ENCODE measurements around the gene ERG.
A peak's percentile ranks its signal among the peaks of the same experiment; 100 is the strongest.

ERG gene

DNA sequence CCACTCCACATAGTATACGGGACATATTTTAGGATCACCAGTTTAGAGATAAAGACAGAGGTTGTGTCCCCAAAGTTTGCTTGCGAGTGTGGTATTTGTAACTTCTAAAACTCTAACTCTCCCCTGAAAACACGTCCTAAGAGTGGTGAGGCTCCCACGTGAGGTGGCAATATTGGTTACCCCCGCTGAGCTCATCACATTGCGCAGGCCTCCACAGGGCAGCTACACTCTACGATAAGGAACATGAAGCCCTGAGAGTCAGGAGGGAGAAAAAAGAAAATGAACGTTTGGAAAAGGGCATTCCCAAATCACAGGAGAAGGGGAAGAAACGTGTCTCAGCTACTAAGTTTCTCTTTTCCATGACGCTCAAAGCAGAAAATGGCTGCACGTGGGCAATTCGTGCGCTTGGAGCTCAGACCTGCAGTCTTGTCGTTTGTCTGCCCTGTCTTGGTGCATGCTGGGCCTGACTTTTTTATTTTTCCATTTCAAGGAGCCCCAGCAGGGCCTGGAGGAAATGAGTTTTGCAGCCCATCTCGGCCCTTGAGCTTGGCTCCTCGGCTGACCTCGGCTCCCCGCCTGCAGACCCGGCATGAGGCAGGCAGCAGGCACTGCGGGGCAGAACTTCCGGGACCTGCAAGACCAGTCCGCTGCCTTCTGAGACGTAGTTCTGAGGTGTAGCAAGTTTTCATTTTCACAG is 25.7 kb downstream of the ERG start:
- DNase-seq: no peak

DNA sequence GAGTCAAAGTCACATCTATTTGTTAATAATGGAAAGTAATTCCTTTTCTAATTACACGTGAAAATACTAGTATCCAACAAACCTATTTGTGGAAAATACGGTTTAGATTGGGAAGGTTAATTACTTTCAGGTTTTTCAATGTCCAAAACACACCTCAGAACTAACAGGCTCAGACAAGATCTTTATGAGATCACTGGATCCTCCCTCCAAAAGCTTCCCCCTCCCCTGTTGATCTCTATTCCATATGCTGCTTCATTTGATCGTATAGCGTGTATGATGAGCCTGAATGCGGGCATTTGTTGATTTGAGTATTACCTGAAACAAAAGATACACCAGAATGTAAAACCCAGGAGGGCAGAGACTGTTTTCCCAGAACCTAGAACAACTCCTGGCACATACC is 26.5 kb downstream of the ERG start:
- no peak for DNase-seq

DNA sequence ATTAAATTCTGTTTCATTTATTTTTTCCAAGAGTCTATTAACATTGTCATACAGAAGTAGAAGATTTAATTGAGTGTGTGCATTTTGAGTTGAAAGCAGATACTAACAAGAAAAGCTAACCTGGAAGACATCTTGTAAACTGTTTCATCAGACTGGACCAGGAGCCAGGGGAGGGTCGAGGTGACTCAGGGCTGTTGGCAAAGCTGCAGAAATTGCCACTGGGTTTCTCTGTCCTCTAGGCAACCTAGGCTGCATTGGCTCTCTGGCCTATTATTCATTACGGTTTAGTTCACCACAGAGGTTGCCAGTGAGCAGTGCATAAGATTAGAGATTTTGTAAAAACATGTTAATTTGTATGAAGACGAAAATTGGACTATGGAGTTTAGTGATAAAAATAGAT is 27.5 kb downstream of the ERG start:
- no peak for DNase-seq

DNA sequence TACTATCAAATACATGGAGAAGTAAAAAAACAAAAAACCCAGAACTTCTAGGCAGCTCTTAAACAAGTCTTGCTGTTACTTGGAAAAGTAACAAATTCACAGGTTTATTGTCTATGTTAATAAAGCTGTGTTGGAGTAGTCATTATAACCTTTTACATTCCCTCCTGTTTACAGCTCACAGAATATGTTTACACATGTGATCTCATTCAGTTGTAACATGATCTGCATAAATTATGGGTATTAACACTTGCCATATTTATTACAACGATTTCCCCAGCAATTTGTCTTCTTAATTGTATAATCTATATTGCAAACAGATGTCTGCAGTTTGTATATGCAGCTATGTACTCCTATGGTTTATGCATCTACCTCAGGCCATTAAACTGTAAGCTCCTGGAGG is 28.6 kb downstream of the ERG start:
- DNase-seq: no peak

DNA sequence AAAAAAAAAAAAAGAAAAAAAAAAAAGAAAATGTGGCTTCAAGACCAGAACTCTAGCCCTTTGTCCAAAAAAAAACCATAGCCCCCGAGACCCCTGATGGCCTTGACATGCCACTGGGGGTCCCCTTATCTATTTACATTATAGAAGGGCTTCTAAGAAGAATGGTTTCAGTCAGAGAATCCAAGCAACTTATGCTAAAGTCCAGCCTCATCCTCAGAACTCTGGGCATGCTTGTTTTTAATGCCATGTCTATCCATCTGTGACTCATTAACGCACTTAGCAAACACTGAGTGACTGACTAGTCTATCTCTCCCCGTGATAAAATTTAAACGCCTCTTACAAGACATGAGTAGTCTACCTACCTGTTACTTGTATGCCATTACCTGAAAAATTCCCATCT is 29.3 kb downstream of the ERG start:
- no peak for DNase-seq

DNA sequence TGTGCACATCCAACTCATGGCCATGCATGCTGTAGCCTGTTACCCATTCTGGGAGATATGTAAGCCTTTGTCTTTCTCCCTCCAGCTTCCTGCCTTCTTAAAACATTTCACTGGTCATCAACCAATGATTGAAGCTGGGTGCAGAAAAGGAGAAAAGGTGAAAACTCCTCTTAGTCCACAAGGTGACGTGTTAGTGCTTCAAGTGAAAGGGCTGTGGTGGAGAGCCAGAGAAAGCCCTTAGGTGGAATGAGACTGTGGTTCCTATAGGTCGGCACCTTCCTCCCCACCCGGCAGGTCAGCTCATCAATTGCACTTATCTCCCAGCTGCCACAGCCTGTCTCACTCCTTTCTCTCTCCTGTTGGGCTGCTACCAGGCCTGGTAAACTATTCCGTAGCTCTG is 30.4 kb downstream of the ERG start:
- no peak for DNase-seq

DNA sequence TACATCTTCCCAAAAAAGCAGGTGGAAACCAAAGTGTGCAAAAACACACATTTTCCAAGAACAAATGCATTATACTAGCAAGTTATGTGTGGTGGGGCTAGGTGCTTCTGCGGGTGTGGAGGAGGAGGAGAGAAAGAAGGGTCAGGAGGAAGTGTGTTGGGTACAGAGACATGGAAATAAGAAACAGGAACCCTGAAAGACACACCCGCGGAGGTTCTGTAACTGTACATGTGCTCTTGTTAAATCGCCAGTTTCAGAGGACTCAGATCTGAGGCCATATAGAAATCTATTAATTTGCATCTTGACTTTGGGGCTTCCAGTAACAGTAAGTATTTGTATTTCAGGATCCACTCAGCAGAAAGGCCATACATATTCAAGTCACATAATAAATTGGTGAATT is 30.9 kb downstream of the ERG start:
- no peak for DNase-seq

DNA sequence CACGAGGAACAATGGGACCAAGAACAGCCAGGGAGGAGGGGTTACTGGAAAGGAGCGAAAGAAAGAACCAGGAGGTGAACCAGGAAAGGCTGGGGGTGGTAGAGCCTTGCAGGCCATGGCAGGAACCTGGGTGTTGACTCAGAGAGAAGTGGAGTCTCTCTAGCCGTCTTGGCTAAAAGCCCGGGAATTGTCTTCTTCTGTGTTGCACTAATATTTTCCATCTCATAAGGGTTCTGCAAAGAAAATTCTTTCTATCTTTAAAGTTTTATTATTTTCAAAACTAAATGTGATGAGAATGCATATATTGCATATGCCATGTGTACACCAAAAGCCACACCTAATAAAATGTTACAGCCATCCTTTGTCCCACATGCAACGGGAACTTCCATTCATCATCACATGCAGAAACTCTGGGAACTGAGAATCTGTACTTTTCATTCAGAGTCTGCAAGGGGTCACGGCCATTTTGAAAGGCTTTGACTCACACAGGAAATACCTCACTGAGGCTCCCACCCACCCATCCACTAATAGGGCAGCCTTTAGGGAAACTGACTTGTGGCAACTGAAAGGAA is 38.0 kb downstream of the ERG start:
- DNase-seq: no peak

GRCh38 chr21:38459490-38459889 is 38.8 kb downstream of the ERG start:
- DNase-seq: no peak

GRCh38 chr21:38455403-38455802 is 42.9 kb downstream of the ERG start:
- no peak for DNase-seq

DNA sequence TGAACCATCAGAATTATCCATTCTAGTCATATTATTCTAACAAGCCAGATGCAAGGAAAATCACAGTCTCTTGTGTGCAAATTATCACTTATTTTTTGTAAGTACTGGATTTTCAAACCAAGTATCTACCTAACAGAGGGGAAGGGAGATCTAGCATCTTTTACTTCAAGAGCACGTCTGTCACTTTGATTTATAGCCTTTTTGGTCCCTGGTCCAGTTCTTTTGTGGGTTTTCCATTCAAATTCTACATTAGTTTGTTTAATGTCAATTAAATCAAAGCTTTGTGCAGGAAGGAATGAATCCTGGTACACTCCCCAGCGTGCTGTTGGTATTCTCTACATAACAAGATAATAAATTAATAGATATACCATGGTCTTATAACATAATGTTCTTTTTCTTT is 43.6 kb downstream of the ERG start:
- no peak for DNase-seq

DNA sequence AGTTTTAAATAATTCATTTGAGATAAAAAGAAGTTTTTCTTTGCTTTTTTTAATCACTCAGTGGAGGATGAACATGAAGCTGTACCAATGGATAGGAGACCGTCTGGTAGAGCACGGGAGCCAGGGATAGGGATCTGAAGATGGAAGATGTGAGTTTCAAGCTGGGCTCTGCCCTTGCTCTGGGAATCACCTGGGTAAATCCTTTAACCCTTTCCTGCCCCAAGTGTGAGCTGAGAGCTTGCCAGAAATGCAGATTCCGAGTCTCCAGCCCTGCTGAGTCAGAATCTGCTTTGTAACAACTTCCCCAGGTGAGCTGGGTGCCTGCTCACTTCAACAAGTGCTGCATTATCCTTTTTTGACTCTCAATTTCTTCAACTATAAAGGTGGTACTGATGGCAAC is 44.1 kb downstream of the ERG start:
- no peak for DNase-seq

GRCh38 chr21:38448671-38449385 is 49.4 kb downstream of the ERG start:
- DNase-seq: no peak

DNA sequence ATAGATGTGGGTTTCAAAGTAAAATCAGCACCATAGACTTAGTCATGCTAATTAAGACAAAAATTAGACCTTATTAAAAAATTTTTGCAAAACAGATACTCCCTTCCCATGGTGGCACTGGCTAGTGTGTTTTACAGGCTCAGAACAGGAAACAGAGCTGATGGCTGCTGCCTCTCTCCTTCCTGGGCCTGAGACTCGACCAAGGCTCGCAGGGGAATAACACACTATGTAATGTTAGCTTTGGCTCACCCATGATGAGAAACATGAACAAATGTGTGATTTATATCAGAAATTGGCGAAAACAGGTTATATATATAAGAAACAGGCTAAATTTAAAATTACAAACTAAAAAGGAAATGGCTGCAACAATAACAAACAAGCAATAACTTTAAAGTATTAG is 50.7 kb downstream of the ERG start:
- no peak for DNase-seq

DNA sequence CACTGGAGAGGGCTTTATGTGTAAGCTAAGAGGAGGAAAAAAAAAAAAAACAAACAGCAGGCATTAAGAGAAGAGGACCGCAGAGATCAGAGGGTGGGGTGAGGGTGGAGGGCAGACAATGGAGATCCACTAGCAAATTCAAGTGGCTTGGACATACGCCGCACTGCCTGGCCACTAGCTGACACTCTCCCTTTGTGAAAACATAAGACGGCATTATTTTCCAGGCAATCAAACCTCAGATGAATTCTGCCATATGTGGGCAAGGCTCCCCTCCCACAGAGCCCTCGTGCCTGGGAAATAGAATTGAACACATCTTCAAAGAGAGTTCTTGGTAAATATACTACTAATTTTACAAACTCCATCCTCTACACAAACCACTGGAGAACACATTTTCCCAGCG is 53.6 kb downstream of the ERG start:
- DNase-seq: no peak

DNA sequence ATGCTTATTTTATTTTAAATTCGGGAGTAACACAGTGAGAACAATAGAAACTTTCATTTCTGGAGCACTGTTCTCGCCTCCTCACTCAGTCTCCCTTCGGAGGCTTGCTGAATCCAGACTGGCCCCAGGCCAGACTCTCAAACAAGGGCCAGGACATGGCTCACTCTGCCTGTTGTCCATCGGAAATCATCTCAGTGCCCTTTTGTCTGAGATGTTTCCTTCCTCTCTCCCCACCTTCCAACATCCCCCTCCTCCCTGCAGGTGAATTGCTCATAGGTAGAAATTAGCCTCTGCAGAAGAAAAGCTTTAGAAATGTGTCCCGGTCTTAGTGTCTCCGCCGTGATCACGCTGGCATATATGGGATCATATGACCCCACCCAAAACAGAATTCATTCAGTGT is 55.2 kb downstream of the ERG start:
- no peak for DNase-seq

GRCh38 chr21:38441153-38441552 is 57.1 kb downstream of the ERG start:
- no peak for DNase-seq

DNA sequence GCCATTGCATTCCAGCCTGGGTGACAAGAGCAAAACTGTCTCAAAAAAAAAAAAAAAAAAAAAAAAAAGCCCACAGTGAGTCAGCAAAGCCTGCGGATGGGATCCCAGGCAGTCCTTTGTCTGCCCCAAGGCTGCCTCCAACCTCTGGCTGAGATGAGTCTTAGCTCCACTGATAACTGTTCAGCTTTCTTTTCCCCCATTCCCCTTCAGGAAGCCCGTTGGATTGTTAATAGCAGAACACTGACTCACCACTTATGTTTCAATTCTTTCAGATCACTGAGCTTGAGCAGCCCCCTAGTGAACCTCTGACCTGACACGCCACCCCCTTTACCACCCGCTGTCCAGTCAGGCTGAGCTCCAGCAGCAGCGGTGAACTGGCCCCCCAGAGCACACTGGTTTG is 57.5 kb downstream of the ERG start:
- no peak for DNase-seq

GRCh38 chr21:38439957-38440356 is 58.3 kb downstream of the ERG start:
- peak; percentile 75 for DNase-seq

- DNase-seq: no peak
Observed at GRCh38 chr21:38439426-38439825, 58.9 kb downstream of the ERG start.

DNA sequence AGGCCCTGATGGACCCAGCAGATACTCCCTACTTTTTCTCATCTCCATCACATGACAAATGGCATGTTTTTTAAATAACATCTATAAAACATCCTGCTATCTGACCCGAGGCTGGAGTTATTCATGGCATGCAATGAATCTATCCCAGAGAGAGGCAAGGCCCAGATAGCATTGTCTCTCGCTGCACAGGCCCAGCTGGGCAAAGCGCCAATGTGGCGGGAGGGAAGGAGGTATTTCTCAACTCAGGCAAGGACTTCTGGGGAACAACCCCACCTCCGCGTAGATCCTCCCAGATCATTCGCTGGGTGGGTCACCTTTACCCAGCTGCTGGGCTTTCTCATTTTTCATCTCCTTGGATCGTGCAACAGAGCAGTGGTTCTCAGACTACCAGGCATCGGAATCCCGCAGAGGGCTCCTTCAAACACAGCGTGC is 59.8 kb downstream of the ERG start:
- DNase-seq: no peak

GRCh38 chr21:38436341-38436740 is 61.9 kb downstream of the ERG start:
- no peak for DNase-seq

- no peak for DNase-seq
Observed at GRCh38 chr21:38434913-38435533, 63.3 kb downstream of the ERG start.

DNA sequence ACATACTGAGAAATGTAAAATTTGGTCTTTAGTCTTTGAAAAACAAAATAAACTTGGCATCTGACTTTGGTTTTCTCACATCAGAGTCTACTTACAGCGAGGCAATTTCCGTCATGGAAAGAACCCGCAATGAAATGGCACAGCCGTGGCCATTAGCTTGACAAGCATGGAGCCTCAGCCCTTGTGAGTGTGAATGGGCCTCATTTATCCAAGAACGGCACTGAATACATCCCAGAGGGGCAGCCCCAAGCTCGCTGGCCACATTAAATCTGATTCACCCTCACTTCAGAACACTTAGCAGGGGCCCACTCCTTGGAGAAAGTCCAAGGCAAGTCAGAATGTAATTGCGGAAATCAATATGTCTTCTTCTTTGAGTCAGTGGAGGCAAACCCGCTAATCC is 64.8 kb downstream of the ERG start:
- DNase-seq: no peak
